Lower lobe of right lung (tissue), 2 donors: ENCODE data around the gene RORC. TPM values are rescaled to one million over a fixed set of nuclear protein-coding genes. Genes with fewer than 3 reads are reported as not detected.
A peak's percentile ranks its signal among the peaks of the same experiment; 100 is the strongest.

Source experiments
- ATAC-seq, 2 donors: fragments of 200-7000 bp; cut with Tn5 transposase; one replicate each; pipeline ENCODE4 v1.9.1; 2020 to 2022; ENCODE audit warnings: mild to moderate bottlenecking in 2 of 2, moderate library complexity in 2 of 2
- DNase-seq: peaks from one replicate; pipeline ENCODE4 v3.0.0-alpha.2; 2020
- H3K27ac ChIP-seq: fragments of 200-600 bp; one replicate; pipeline ENCODE4 v1.8.0; 2022
- H3K27me3 ChIP-seq: fragments of 200-600 bp; one replicate; pipeline ENCODE4 v1.8.0; 2022; ENCODE audit warnings: low read depth
- H3K36me3 ChIP-seq: fragments of 200-600 bp; one replicate; pipeline ENCODE4 v1.8.0; 2022; ENCODE audit warnings: mild to moderate bottlenecking
- H3K4me1 ChIP-seq: fragments of 200-600 bp; one replicate; pipeline ENCODE4 v1.8.0; 2022
- H3K4me3 ChIP-seq: fragments of 200-600 bp; one replicate; pipeline ENCODE4 v1.8.0; 2022; ENCODE audit warnings: mild to moderate bottlenecking
- H3K9me3 ChIP-seq: fragments of 200-600 bp; one replicate; pipeline ENCODE4 v1.8.0; 2022
- CTCF ChIP-seq: fragments of 200-600 bp; IDR thresholded peaks from one replicate; pipeline ENCODE4 v1.8.0; 2022; ENCODE audit warnings: antibody characterized with exemption, mild to moderate bottlenecking
- intact Hi-C: fragments of 100-400 bp; cut with DNase I; formaldehyde crosslinking; loops from one replicate; pipeline ENCODE4 v1.11.0; 2022
- total RNA-seq: library from RNA; stranded (reverse); fragmentation: NEBNext Ultra II Directional; extraction: Animal tissue kit (Norgen Biotek cat#: 25700); gene quantifications from one replicate; pipeline ENCODE4 v1.2.1, GENCODE V29; 2021
- donor health status: DM: no; HTN: yes; CAD: no; lungs with severe emphysema.

The RORC gene
- total RNA-seq, 1 donor from 2014 or later = 21.7 TPM

- ATAC-seq (no peak), DNase-seq (no peak)
- Histone ChIP-seq H3K4me3 (peak overlapping the region; percentile 52), H3K9me3 (no peaks in the 10 kb centered on the region), H3K36me3 (no peaks in the 10 kb centered on the region), H3K27me3 (peaks cover 27% of the 10 kb centered on the region), H3K4me1 (peaks cover 27% of the 10 kb centered on the region), H3K27ac (peak overlapping the region; percentile 63)
- TF ChIP-seq CTCF = no peak
- intact Hi-C loops = no loop called here
Measured at GRCh38 chr1:151840421-151840820, 8.8 kb upstream of the RORC start.

- Histone ChIP-seq H3K4me1 (peaks cover 27% of the 10 kb centered on the region), H3K36me3 (no peaks in the 10 kb centered on the region), H3K9me3 (no peaks in the 10 kb centered on the region), H3K4me3 (peak within 1 kb of the TSS; percentile 52), H3K27ac (peak within 1 kb of the TSS; percentile 63), H3K27me3 (peaks cover 27% of the 10 kb centered on the region)
- ATAC-seq = peak; percentile 69
- DNase-seq = peak; percentile 68
- TF ChIP-seq CTCF = no peak
- intact Hi-C loops = no loop called here
Measured at GRCh38 chr1:151839457-151840403, 8.1 kb upstream of the RORC start, which contains the start of gene C2CD4D. TSS of gene C2CD4D (minus strand) at chr1:151839820. CDS start at chr1:151838989, 831 bp downstream.

- Histone ChIP-seq H3K27me3 (peaks cover 27% of the 10 kb centered on the region), H3K9me3 (no peaks in the 10 kb centered on the region), H3K4me3 (peak overlapping the region; percentile 52), H3K36me3 (no peaks in the 10 kb centered on the region), H3K4me1 (peaks cover 27% of the 10 kb centered on the region), H3K27ac (peak overlapping the region; percentile 58)
- DNase-seq (no peak), ATAC-seq (no peak)
- TF ChIP-seq CTCF = no peak
- intact Hi-C loops = no loop called here
Measured at GRCh38 chr1:151839082-151839412, 7.4 kb upstream of the RORC start.

- no peaks in the 10 kb centered on the region for H3K9me3 ChIP-seq
- H3K4me1 ChIP-seq = peaks cover 28% of the 10 kb centered on the region
- peak overlapping the region; percentile 52 for H3K4me3 ChIP-seq
- no peak for TF ChIP-seq CTCF
- peak overlapping the region; percentile 58 for H3K27ac ChIP-seq
- no peaks in the 10 kb centered on the region for H3K36me3 ChIP-seq
- peaks cover 27% of the 10 kb centered on the region for H3K27me3 ChIP-seq
- ATAC-seq (peak; percentile 31 to 32), DNase-seq (no peak)
- intact Hi-C loops = no loop called here
Measured at GRCh38 chr1:151838222-151839081, 6.8 kb upstream of the RORC start.

GRCh38 chr1:151837884-151838221 is 6.3 kb upstream of the RORC start:
- Histone ChIP-seq H3K9me3 (no peaks in the 10 kb centered on the region), H3K4me3 (peak overlapping the region; percentile 52), H3K36me3 (no peaks in the 10 kb centered on the region), H3K4me1 (peaks cover 34% of the 10 kb centered on the region), H3K27me3 (peaks cover 27% of the 10 kb centered on the region), H3K27ac (peak overlapping the region; percentile 9)
- no peak for ATAC-seq
- TF ChIP-seq CTCF = no peak
- DNase-seq = no peak
- intact Hi-C loops = no loop called here
